ENCODE data around the gene NLGN4X.
"Not testable (repeated sequence)": the region's sequence is repeated elsewhere in the genome, so short reads cannot be mapped to it uniquely, and the experiment has no call there.

NLGN4X gene

GRCh38 chrX:6002056-6002455 lies 226.6 kb downstream of the NLGN4X start:
- no peak for DNase-seq

GRCh38 chrX:5998901-5999300 lies 229.8 kb downstream of the NLGN4X start:
- no peak for DNase-seq

- no peak for DNase-seq
Measured at GRCh38 chrX:5998456-5998855, 230.2 kb downstream of the NLGN4X start.

GRCh38 chrX:5991393-5991792 lies 237.3 kb downstream of the NLGN4X start:
- DNase-seq = no peak

- no peak for DNase-seq
Measured at GRCh38 chrX:5979338-5979737, 249.3 kb downstream of the NLGN4X start.

- no peak for DNase-seq
Measured at GRCh38 chrX:5976332-5976731, 252.3 kb downstream of the NLGN4X start.

GRCh38 chrX:5971300-5971699 lies 257.4 kb downstream of the NLGN4X start:
- no peak for DNase-seq

- no peak for DNase-seq
Measured at GRCh38 chrX:5965406-5965805, 263.3 kb downstream of the NLGN4X start.

GRCh38 chrX:5959286-5959685 lies 269.4 kb downstream of the NLGN4X start:
- DNase-seq = no peak

GRCh38 chrX:5958523-5958922 lies 270.1 kb downstream of the NLGN4X start:
- no peak for DNase-seq

GRCh38 chrX:5957506-5957905 lies 271.2 kb downstream of the NLGN4X start:
- DNase-seq = no peak

GRCh38 chrX:5936438-5936837 lies 292.2 kb downstream of the NLGN4X start:
- DNase-seq = no peak

- DNase-seq = no peak
Measured at GRCh38 chrX:5928224-5928623, 300.4 kb downstream of the NLGN4X start.

- DNase-seq = no peak
Measured at GRCh38 chrX:5916945-5917344, 311.7 kb downstream of the NLGN4X start.

GRCh38 chrX:5915783-5916182 lies 312.9 kb downstream of the NLGN4X start:
- DNase-seq = no peak

- DNase-seq = no peak
Measured at GRCh38 chrX:5907207-5907606, 321.5 kb downstream of the NLGN4X start.

- DNase-seq = not testable (repeated sequence)
Measured at GRCh38 chrX:5903586-5904190, 325.0 kb downstream of the NLGN4X start.

- no peak for DNase-seq
Measured at GRCh38 chrX:5898463-5898862, 330.2 kb downstream of the NLGN4X start.

GRCh38 chrX:5891378-5891777 lies 337.3 kb downstream of the NLGN4X start:
- no peak for DNase-seq

GRCh38 chrX:5876984-5877596 lies 351.6 kb downstream of the NLGN4X start:
- no peak for DNase-seq

- DNase-seq = no peak
Measured at GRCh38 chrX:5870238-5870637, 358.4 kb downstream of the NLGN4X start.

GRCh38 chrX:5869786-5870185 lies 358.9 kb downstream of the NLGN4X start:
- DNase-seq = no peak

GRCh38 chrX:5867778-5868177 lies 360.9 kb downstream of the NLGN4X start:
- no peak for DNase-seq

- DNase-seq = no peak
Measured at GRCh38 chrX:5857232-5857631, 371.4 kb downstream of the NLGN4X start.

GRCh38 chrX:5852941-5853340 lies 375.7 kb downstream of the NLGN4X start:
- DNase-seq = no peak
